PFSK-1 (cell line): ENCODE results near the gene KLF9.

Experiments
- FOXP2 ChIP-seq: optimal IDR thresholded peaks from 2 replicates; pipeline ENCODE3; 2011; ENCODE audit warnings: borderline replicate concordance, control low read depth, inconsistent platforms; ENCODE audit not compliant: insufficient read depth; ENCODE audit errors: extremely low read length, extremely low read depth
- POLR2AphosphoS5 ChIP-seq: IDR thresholded peaks from 2 replicates; pipeline ENCODE4 v1.6.1; 2012; ENCODE audit warnings: low read depth, mild to moderate bottlenecking, control low read depth, low read length, moderate library complexity
- SIN3A ChIP-seq: IDR thresholded peaks from 2 replicates; pipeline ENCODE4 v1.6.1; 2012; ENCODE audit warnings: mild to moderate bottlenecking, low read length, moderate library complexity, borderline replicate concordance; ENCODE audit not compliant: insufficient read depth
- TAF1 ChIP-seq: IDR thresholded peaks from 2 replicates; pipeline ENCODE4 v1.6.1; 2012; ENCODE audit warnings: low read length, control low read depth, borderline replicate concordance; ENCODE audit not compliant: insufficient read depth
- TF ChIP-seq, protein P1 (sequence below), 2 experiments: IDR thresholded peaks; 2 replicates each; pipeline versions ENCODE4 v1.6.1 to v1.8.0; 2011 to 2012; ENCODE audit warnings: low read depth in 2 of 2, low read length in 2 of 2, control low read depth in 1 of 2, inconsistent platforms in 1 of 2, mild to moderate bottlenecking in 1 of 2, moderate library complexity in 1 of 2; ENCODE audit not compliant: insufficient read depth in 1 of 2

Gene KLF9

DNA sequence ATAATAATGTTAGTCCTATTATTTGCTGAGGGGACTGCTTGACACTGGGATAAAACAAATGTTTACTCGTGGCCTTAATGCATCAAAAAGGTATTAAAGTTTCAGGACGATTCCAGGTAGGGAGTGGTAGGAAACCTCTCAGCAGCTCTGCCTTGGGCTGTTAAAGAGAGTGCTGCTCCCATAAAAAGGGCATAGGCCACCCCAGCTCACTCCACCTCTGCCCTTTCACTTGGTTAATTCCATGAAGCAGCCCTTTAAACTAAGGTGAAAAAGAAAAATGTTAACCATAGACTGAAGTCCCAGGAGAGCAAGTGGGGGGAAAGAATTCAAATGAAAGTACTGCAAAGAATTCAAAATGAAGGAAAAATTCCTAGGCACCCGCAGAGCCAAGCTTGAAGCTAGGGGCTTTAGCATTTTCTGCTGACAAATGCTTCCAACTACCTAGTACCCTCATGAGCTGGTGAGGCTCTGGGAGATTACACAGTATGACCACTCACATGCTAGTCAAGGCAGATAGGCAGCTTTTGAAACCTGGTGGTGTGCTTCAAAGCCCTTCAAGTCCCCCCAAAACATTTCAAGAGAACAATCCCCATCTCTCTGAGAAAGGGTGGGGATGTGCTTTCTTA is 8.5 kb downstream of the KLF9 start:
- no peak for TF ChIP-seq SIN3A
- no peak for TF ChIP-seq TAF1
- TF ChIP-seq, protein P1, sequence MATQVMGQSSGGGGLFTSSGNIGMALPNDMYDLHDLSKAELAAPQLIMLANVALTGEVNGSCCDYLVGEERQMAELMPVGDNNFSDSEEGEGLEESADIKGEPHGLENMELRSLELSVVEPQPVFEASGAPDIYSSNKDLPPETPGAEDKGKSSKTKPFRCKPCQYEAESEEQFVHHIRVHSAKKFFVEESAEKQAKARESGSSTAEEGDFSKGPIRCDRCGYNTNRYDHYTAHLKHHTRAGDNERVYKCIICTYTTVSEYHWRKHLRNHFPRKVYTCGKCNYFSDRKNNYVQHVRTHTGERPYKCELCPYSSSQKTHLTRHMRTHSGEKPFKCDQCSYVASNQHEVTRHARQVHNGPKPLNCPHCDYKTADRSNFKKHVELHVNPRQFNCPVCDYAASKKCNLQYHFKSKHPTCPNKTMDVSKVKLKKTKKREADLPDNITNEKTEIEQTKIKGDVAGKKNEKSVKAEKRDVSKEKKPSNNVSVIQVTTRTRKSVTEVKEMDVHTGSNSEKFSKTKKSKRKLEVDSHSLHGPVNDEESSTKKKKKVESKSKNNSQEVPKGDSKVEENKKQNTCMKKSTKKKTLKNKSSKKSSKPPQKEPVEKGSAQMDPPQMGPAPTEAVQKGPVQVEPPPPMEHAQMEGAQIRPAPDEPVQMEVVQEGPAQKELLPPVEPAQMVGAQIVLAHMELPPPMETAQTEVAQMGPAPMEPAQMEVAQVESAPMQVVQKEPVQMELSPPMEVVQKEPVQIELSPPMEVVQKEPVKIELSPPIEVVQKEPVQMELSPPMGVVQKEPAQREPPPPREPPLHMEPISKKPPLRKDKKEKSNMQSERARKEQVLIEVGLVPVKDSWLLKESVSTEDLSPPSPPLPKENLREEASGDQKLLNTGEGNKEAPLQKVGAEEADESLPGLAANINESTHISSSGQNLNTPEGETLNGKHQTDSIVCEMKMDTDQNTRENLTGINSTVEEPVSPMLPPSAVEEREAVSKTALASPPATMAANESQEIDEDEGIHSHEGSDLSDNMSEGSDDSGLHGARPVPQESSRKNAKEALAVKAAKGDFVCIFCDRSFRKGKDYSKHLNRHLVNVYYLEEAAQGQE (IDR thresholded peaks at IDR 0.05; ENCODE audit: insufficient read depth in 1 of 2, low read depth in 2 of 2, low read length in 2 of 2): no peak
- no peak for TF ChIP-seq POLR2AphosphoS5
- TF ChIP-seq FOXP2: no peak

DNA sequence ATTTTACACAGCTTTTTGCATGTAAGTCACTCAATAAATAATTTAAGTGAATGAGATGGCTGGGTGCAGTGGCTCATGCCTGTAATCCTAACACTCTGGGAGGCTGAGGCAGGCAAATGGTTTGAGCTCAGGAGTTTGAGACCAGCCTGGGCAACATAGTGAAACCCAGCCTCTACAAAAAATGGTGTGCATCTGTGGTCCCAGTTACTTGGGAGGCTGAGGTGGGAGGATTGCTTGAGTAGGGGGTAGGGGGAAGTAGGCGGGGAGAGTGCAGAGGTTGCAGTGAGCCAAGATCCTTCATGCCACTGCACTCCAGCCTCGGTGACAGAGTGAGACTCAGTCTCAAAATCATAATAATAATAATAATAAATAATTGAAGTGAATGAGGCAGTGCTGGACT is 10.2 kb downstream of the KLF9 start:
- TF ChIP-seq FOXP2: no peak
- no peak for TF ChIP-seq TAF1
- no peak for TF ChIP-seq POLR2AphosphoS5
- TF ChIP-seq SIN3A: no peak
- TF ChIP-seq, protein P1 (IDR thresholded peaks at IDR 0.05; ENCODE audit: insufficient read depth in 1 of 2, low read depth in 2 of 2, low read length in 2 of 2): no peak

DNA sequence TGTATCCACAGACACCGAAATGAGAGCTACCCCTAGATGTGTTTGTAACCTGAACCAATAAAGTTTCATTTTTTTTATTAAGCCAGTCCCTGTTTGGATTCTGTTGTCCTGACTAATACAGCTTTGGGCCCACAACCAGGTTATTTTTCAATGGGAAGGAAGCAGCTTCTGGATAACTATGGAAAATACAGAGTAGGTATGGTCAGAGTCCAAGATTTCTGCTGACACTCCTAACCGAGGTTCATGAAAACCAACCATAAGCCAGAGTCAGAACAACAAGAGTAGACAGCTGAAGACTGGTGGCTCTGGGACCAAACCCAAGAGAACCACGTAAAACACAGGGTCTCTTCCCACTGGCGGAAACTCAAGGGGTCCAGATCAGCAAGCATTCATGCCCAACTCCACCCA is 10.8 kb downstream of the KLF9 start:
- TF ChIP-seq SIN3A: no peak
- TF ChIP-seq, protein P1 (IDR thresholded peaks at IDR 0.05; ENCODE audit: insufficient read depth in 1 of 2, low read depth in 2 of 2, low read length in 2 of 2): no peak

DNA sequence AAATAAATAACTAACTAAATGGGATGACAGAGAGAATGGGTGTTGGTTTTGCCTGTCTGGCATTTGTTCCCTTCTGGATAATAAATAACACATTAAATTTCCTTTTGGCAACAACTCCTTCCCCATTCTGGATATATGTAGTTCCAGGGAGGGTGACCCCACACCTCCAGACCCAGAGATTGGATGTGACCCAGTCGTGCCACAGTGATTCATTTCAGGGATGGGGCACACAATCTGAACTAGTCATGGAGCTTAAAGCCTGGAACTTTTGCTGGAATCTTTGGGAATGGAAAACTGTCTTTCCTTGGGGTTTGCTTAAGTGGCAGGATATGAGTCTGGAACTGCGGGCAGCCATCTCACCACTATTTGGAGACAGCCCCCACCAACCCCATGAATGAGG is 11.3 kb downstream of the KLF9 start:
- no peak for TF ChIP-seq TAF1
- TF ChIP-seq, protein P1 (IDR thresholded peaks at IDR 0.05; ENCODE audit: insufficient read depth in 1 of 2, low read depth in 2 of 2, low read length in 2 of 2): no peak
- TF ChIP-seq SIN3A: no peak
- TF ChIP-seq POLR2AphosphoS5: no peak
- no peak for TF ChIP-seq FOXP2

DNA sequence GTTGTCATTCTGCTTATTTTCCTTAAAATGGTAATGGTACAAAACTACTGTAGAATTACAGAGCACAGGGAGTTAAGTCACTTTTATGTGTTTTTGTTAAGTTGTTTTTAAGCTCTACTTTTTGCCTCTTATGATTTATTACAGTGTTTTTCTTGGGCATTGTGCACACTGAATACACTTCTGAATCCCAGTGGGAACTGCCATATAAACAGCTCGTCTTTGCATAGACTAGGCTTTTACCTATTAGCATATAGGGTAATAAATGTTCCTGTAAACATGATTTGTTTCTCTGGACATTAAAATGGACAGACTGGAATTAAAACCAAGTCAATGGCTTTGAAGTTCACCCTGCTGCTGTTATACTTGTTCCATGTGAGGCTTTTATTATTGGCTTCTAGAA is 12.2 kb downstream of the KLF9 start:
- TF ChIP-seq SIN3A (no peak), POLR2AphosphoS5 (no peak), FOXP2 (no peak), TAF1 (no peak)
- TF ChIP-seq, protein P1 (IDR thresholded peaks at IDR 0.05; ENCODE audit: insufficient read depth in 1 of 2, low read depth in 2 of 2, low read length in 2 of 2): no peak
